Mononuclear cell (primary cell): ENCODE data around the gene PGGT1B. TPM values are rescaled to one million over a fixed set of nuclear protein-coding genes. Genes with fewer than 3 reads are reported as not detected.

ENCODE experiments used
- H3K27me3 ChIP-seq: 2 replicates; pipeline ENCODE4 v1.6.0; 2011; ENCODE audit warnings: low read length, control low read depth; ENCODE audit not compliant: insufficient read depth
- H3K4me1 ChIP-seq: 2 replicates; pipeline ENCODE4 v1.5.1; 2011; ENCODE audit warnings: mild to moderate bottlenecking, low read length, control low read depth; ENCODE audit not compliant: insufficient read depth
- H3K4me3 ChIP-seq: 2 replicates; pipeline ENCODE4 v1.5.1; 2011; ENCODE audit warnings: mild to moderate bottlenecking, low read length, moderate library complexity
- H3K9me3 ChIP-seq: 2 replicates; pipeline ENCODE4 v1.5.1; 2011; ENCODE audit warnings: low read depth, mild to moderate bottlenecking, control low read depth, low read length
- total RNA-seq: library from RNA; depleted of rRNA; stranded (reverse); fragments of >200 nt; gene quantifications from one replicate; pipeline ENCODE4 v1.2.3, GENCODE V29; 2012

PGGT1B gene
- total RNA-seq, 1 donor = 27.6 TPM

GRCh38 chr5:115231598-115231997, 31.1 kb downstream of the PGGT1B start:
- Histone ChIP-seq H3K4me1 (no peaks in the 10 kb centered on the region), H3K4me3 (no peak overlapping the region), H3K9me3 (no peaks in the 10 kb centered on the region), H3K27me3 (no peaks in the 10 kb centered on the region)

GRCh38 chr5:115229606-115230005, 33.1 kb downstream of the PGGT1B start:
- Histone ChIP-seq H3K9me3 (no peaks in the 10 kb centered on the region), H3K4me3 (no peak overlapping the region), H3K27me3 (no peaks in the 10 kb centered on the region)

GRCh38 chr5:115227281-115227680, 35.4 kb downstream of the PGGT1B start:
- Histone ChIP-seq H3K4me1 (no peaks in the 10 kb centered on the region), H3K4me3 (no peak overlapping the region), H3K27me3 (no peaks in the 10 kb centered on the region), H3K9me3 (no peaks in the 10 kb centered on the region)

More at GRCh38 chr5:115229606-115230005, 33.1 kb downstream of the PGGT1B start:
- no peaks in the 10 kb centered on the region for H3K4me1 ChIP-seq

GRCh38 chr5:115214541-115214940, 48.1 kb downstream of the PGGT1B start:
- no peaks in the 10 kb centered on the region for H3K9me3 ChIP-seq
- H3K27me3 ChIP-seq = no peaks in the 10 kb centered on the region

GRCh38 chr5:115209279-115209678, 53.4 kb downstream of the PGGT1B start:
- no peaks in the 10 kb centered on the region for H3K9me3 ChIP-seq
- no peak overlapping the region for H3K4me3 ChIP-seq
- no peaks in the 10 kb centered on the region for H3K27me3 ChIP-seq
- peaks cover 6% of the 10 kb centered on the region for H3K4me1 ChIP-seq

More at GRCh38 chr5:115214541-115214940, 48.1 kb downstream of the PGGT1B start:
- no peaks in the 10 kb centered on the region for H3K4me1 ChIP-seq
- H3K4me3 ChIP-seq = no peak overlapping the region

GRCh38 chr5:115202952-115203351, 59.7 kb downstream of the PGGT1B start:
- Histone ChIP-seq H3K9me3 (no peaks in the 10 kb centered on the region), H3K27me3 (no peaks in the 10 kb centered on the region), H3K4me3 (no peak overlapping the region), H3K4me1 (no peaks in the 10 kb centered on the region)

- Histone ChIP-seq H3K27me3 (no peaks in the 10 kb centered on the region), H3K4me1 (no peaks in the 10 kb centered on the region), H3K4me3 (no peak overlapping the region), H3K9me3 (no peaks in the 10 kb centered on the region)
Observed at GRCh38 chr5:115196161-115196560, 66.5 kb downstream of the PGGT1B start.

GRCh38 chr5:115194676-115195075, 68.0 kb downstream of the PGGT1B start:
- Histone ChIP-seq H3K9me3 (no peaks in the 10 kb centered on the region), H3K27me3 (no peaks in the 10 kb centered on the region), H3K4me3 (no peak overlapping the region), H3K4me1 (no peaks in the 10 kb centered on the region)

- Histone ChIP-seq H3K27me3 (no peaks in the 10 kb centered on the region), H3K9me3 (no peaks in the 10 kb centered on the region), H3K4me3 (no peak overlapping the region), H3K4me1 (no peaks in the 10 kb centered on the region)
Observed at GRCh38 chr5:115193295-115193694, 69.4 kb downstream of the PGGT1B start.

- H3K4me1 ChIP-seq = no peaks in the 10 kb centered on the region
- H3K4me3 ChIP-seq = no peak overlapping the region
- peaks cover 3% of the 10 kb centered on the region for H3K27me3 ChIP-seq
- no peaks in the 10 kb centered on the region for H3K9me3 ChIP-seq
Observed at GRCh38 chr5:115192098-115192497, 70.6 kb downstream of the PGGT1B start.

GRCh38 chr5:115191474-115192031, 71.1 kb downstream of the PGGT1B start:
- Histone ChIP-seq H3K4me3 (no peak overlapping the region), H3K9me3 (no peaks in the 10 kb centered on the region), H3K4me1 (no peaks in the 10 kb centered on the region), H3K27me3 (peaks cover 6% of the 10 kb centered on the region)

- peaks cover 16% of the 10 kb centered on the region for H3K27me3 ChIP-seq
- no peak overlapping the region for H3K4me3 ChIP-seq
- H3K4me1 ChIP-seq = no peaks in the 10 kb centered on the region
- H3K9me3 ChIP-seq = no peaks in the 10 kb centered on the region
Observed at GRCh38 chr5:115190388-115190787, 72.3 kb downstream of the PGGT1B start.

GRCh38 chr5:115189866-115190265, 72.8 kb downstream of the PGGT1B start:
- H3K27me3 ChIP-seq = peaks cover 21% of the 10 kb centered on the region
- no peaks in the 10 kb centered on the region for H3K9me3 ChIP-seq
- no peak overlapping the region for H3K4me3 ChIP-seq

GRCh38 chr5:115186794-115187193, 75.9 kb downstream of the PGGT1B start:
- Histone ChIP-seq H3K4me1 (no peaks in the 10 kb centered on the region), H3K9me3 (no peaks in the 10 kb centered on the region), H3K4me3 (no peak overlapping the region), H3K27me3 (peaks cover 52% of the 10 kb centered on the region)

More at GRCh38 chr5:115189866-115190265, 72.8 kb downstream of the PGGT1B start:
- H3K4me1 ChIP-seq = no peaks in the 10 kb centered on the region

GRCh38 chr5:115184770-115185169, 77.9 kb downstream of the PGGT1B start:
- peaks cover 72% of the 10 kb centered on the region for H3K27me3 ChIP-seq
- H3K9me3 ChIP-seq = no peaks in the 10 kb centered on the region
- no peak overlapping the region for H3K4me3 ChIP-seq
- peaks cover 11% of the 10 kb centered on the region for H3K4me1 ChIP-seq

GRCh38 chr5:115181757-115182156, 80.9 kb downstream of the PGGT1B start:
- no peak overlapping the region for H3K4me3 ChIP-seq
- H3K27me3 ChIP-seq = peaks cover 96% of the 10 kb centered on the region
- peaks cover 20% of the 10 kb centered on the region for H3K4me1 ChIP-seq
- H3K9me3 ChIP-seq = no peaks in the 10 kb centered on the region
